Kidney glomerular epithelial cell (primary cell): ENCODE data around the gene OR5B2.
A peak's percentile ranks its signal among the peaks of the same experiment; 100 is the strongest.
"Not testable (repeated sequence)": the region's sequence is repeated elsewhere in the genome, so short reads cannot be mapped to it uniquely, and the experiment has no call there.

Experiments used
- DNase-seq: peaks from one replicate; lab custom pipeline; 2025; lab: John Stamatoyannopoulos, UW

The OR5B2 gene

DNA sequence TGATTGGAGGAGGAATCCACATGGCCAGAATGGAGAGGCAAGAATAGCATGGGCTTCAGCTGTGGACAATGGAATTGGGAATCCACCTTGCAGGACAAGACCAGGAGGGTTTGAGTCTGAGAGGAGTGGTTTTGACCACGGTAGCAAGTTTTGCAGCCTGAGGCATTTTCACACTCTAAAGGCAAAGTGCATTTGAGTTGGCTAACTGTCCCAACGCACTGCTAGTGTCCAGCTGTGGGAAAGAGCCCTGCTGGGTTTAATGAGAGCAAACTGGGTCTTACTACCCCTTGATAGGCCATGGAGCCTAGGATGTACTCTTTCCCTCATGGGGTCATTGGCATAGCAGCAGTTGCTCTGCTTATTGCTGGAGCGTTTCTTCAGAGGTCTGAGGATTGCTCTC, at the start of gene OR5B2:
TSS of gene OR5B2 (minus strand) at position 101 of the 400 bp plus-strand sequence. CDS start 4,860 bp downstream, outside the sequence.
- no peak for DNase-seq

DNA sequence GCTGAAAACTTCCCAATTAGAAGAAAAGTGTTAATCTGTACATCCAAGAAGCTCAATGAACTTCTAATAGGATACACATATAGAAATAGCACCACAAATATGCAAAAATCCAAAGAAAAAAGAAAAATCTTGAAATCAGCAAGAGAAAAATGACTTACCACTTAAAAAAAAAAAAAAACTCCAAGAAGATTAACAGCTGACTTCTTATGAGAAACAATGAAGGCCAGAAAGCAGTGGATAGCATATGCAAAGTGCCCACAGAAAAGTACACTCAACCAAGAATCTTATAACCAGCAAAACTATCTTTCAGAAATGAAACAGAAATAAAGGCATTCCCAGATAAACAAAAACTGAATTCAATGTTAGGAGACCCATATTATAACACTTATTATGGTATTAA, 44.0 kb upstream of the OR5B2 start:
- DNase-seq = no peak

DNA sequence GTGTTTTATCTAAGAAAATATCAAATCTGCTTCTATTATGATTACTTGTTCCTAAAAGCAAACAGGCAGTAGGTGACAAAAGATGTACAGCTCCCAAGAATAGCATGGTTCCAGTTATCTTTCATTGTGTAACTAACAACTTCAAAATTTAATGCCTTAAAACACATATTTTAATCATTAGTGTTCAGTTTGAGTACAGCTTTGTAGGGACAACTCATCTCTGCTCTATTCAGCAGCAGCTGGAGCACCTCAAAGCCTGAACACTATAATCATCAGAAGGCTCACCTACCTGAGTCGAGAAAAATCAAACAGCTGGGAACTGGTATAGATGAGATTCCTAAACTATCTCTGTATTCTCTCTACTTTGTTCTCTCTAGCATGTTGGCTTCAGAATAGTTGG, 38.4 kb upstream of the OR5B2 start:
- no peak for DNase-seq

DNA sequence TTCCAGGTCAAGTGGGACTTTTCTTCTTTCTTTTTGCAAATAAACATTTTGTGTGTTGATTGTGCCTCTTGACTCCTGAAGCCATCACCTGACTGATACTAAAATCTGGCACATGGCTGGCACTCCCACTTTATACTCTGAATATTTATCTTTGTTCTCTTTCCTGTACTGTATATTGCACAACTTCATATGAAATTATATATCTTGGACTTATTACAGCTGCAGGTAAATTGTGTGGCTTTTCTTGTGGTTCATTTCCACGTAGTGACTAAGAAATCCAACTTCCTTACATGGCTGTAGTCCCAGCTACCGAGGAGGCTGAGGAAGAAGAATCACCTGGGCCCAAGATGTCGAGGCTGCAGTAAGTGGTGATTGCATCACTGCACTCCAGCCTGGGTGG, 37.8 kb upstream of the OR5B2 start:
- no peak for DNase-seq

DNA sequence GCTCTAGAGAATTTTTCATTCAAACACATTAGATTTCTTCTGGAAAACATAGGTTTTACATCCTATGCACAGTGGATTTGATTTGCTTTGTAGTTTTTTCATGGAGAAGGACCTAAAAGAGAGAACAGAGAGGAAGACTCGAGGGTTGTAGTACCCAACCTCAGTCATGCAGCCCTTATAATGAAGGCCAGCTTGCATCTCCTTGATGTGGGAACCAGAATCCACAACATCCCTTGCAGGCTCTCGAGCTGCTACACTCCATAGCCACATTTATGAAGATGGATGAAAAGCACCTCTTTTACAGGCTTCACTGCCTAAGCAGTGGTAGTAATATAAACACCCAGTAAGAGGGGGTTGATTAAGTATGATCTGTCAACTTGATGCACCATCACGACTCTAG, 23.7 kb upstream of the OR5B2 start:
- DNase-seq = no peak

DNA sequence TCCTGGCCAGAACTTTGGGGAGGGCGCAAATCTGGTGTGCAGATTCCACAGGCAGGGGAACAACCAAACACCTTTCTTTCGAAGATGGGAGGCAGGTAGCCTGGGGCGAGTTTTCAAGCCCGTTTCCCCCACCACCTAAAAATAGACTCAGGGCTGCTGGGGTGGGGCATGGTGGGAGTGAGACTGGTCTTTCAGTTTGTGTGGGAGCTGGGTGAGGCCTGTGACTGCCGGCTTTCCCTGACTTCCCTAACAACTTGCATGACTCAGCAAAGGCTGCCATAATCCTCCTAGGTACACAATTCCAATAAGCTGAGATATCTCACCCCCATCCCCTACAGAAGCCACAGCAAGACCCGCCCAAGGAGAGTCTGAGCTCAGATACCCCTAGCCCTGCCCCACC, 18.4 kb upstream of the OR5B2 start:
- DNase-seq = no peak

DNA sequence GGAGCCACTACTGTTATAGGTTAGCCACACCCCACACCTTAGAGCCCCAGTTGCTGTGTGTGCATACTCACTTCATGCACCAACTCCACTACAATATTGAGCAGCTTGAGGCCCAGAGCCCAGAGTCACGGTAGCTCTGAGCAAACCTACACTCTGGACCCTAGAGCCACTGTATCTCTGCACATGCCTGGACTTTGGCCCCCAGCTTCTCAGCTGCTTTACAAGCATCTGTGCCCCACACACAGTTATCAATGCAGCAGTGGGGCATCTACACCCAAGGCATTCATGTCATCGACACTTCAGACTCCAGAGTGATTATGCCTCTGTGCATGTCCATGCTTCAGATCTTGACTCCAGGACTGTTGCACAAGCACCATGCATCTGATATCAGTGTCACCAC, 16.4 kb upstream of the OR5B2 start:
- DNase-seq = no peak

DNA sequence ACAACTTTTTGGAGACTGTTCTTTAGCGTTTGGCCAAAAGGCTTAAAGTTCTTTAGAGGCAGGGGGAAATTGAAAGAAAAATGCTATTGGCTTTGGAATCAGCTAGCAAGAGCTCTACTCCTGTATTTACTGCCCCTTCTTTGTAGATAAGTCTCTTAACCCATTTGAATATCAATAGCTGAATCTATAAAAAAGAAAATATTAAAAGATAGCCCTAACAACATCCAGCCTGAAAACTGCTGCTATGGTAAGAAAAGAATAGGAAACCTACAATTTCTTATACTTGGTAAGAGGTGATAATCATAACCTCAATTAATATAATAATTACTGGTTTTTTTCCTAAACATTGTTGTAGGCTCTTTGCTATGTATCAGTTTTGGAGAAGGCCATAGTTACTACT, 14.2 kb upstream of the OR5B2 start, which contains the start of gene OR5B12:
TSS of gene OR5B12 (minus strand) at position 101 of the 400 bp plus-strand sequence. CDS start 2,085 bp downstream, outside the sequence.
- no peak for DNase-seq

DNA sequence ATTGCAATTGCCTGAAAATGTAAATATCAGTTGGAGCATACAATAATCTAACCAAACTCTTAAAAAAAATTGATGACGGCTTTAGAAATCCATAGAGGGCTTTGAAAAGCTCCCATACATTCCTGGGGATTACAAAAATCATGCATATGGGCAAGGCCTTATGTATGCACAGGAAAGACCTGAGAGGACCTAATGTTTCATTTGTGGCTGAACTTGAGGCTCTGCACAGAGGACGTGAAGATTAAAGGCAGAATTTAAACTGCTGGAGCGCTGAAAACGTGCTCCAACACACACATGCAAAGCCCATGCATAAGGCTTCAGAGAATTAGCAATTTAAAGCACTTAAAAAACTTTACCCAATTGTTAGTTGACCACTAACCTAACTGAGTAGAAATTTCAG, 10.6 kb upstream of the OR5B2 start:
- no peak for DNase-seq

DNA sequence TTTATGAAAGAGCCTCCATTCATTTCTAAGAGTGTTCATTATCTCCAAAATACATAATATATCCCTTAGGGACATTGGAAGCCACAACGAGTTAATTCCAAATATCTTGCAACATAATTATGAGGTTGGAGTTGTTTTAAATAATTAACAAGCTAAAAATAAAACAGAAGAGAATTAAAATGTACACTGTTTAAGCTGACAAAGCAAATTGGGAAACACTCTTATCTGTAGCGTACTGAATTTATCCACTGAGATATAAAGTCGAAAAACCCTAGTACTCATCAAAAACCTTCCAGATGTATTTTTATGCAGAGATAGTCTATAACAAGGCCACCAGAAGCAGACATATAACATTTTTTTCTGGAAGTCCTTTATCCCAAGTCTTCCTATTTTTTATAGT, 6.3 kb upstream of the OR5B2 start:
- no peak for DNase-seq

DNA sequence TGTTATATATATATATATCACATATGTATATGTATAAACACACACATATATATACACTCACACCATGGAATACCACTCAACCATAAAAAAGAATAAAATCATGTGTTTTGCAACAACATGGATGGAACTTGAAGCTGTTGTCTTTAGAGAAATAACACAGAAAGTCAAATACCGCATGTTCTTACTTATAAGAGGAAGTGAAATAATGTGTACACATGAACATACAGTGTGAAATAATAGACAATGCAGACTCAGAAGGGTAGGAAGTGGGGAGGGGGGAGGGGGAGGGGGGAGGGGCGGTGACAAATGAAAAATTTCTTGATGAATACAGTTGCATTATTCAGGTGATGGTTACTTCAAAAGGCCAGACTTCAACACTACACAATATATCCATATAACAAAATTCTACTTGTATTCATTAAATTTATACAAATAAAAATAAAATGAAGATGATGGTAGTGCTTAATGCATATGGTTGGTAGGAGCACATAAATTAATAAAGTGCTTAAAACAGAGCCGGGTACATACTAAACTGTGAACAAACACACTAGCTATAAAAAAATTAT, 5.8 kb upstream of the OR5B2 start:
- no peak for DNase-seq

DNA sequence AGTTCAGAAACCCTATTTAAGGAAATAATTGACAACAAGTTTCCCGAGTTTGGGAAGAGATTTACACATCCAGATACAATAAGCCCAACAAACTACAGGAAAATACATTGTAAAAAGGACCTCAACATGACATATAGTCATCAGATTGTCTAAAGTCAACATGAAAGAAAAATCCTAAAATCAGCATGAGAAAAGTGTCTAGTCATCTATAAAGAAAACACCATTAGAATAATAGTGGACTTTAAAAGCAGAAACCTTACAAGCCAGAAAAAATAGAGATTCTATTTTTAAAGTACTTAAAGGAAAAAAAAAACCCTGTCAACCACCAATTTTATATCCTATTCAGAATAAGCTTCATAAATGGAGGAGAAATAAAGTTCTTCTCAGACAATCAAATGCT, 1.4 kb upstream of the OR5B2 start:
- no peak for DNase-seq

DNA sequence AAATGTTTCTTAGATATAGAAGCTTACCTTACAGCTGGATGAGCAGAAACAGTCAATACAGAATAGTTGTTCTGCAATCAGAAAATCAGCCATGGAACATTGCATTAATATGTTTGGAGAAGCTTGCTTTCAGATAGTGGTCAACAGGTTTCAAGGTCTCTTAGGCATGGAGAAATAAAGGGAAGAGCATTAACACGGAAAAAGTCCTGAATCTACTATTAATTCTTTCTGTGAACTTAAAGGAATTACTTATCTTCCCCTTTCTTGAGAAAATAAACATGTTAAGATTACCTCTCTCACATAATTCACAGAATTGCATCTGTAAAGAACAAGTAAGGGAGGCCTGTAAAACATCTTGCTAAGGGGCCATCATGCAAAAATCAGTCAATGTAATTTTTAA, 21.1 kb downstream of the OR5B2 start, which contains the start of gene OR5B3:
TSS of gene OR5B3 (minus strand) at position 101 of the 400 bp plus-strand sequence. CDS start 3,465 bp downstream, outside the sequence.
- no peak for DNase-seq

DNA sequence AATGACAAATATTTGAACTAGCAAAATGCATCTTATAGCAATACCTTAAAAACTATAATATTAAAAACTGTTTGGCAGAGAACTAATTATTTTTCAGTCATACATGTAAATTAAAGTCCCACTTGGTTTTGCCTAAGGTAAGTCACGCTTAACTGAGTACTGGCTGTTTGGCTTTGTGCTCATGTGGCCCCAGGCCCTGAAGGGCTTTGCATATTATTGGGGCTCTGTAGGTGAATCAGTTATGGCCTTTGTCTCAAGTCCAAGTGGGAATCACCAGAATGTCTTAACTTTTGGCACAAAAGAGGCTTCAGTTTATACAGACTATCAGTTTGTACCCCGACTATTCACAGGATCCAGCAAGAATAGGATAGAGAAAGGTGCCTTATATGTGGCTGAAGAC, 28.3 kb downstream of the OR5B2 start:
- DNase-seq = not testable (repeated sequence)

DNA sequence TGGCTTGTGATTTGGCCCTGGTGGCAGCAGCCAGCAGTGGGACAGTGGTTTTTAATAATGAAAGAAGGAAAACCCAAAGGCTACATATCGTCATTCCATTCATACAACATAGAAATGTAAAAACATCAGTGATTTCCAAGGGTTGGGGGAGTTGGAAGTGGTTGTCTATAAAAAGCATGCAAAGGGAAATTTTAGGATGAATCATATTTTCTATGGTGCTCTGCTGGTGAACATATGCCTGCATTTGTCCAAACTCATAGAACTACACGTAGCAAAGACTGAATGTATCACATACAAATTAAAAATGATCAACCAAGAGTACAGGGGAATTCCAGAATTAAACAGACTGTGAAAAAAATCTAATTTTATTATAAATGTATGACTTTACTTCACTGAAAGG, 32.3 kb downstream of the OR5B2 start:
- DNase-seq = no peak

DNA sequence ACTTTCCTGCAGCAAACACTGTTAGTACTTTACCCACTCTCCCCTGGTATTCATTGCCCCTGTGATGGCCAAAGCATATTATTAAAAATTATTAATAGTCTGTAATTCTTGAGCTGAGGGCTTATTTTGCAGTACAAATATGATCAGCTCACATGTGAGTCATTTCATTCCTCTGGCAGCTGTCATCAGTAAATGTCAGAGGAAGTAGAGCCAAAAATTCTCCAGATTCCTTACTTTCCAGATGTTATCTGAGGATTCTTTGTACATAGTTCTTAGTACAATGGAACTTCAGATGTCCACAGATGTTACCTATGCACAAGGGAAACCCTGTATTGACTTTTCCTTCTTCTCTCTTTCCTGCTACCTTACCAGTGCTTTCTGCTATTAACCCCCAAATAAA, 33.7 kb downstream of the OR5B2 start:
- peak; percentile 36 for DNase-seq

DNA sequence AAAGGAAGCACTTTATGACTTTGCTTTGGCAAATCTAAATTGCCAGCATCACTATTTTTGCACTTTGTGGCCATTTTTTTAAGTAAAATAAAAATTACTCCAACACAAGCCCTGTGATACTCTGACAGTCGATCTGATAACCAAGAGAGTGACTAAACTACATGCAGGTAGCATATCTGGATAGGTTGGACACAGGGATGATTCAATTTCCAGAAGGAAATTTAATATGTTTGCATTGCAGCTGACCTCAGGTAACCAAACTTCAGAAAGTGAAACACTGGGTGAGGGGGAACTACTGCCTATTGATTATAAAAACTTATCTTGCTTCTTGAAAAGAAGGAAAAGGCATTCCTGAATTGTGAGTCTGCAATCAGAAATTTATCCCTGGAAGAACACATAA, 35.2 kb downstream of the OR5B2 start:
- DNase-seq = no peak

DNA sequence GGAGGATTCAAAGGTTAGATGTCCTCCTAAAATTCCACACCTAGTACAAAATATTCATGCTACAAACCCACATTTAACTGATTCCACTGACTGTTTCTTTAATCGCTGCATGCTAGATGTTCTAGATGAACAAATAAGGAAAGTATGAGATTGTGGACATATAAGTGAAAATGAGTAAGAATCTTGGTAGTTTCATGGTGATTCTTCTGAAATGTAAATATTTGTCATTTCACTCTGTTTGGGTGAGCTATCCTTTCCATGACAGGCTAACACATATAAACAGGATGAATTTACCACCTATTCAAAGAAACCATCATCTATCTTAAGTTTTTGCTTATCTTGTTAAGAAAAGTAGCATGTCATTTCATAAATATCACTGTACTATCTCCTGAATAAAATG, 36.0 kb downstream of the OR5B2 start:
- DNase-seq = no peak

DNA sequence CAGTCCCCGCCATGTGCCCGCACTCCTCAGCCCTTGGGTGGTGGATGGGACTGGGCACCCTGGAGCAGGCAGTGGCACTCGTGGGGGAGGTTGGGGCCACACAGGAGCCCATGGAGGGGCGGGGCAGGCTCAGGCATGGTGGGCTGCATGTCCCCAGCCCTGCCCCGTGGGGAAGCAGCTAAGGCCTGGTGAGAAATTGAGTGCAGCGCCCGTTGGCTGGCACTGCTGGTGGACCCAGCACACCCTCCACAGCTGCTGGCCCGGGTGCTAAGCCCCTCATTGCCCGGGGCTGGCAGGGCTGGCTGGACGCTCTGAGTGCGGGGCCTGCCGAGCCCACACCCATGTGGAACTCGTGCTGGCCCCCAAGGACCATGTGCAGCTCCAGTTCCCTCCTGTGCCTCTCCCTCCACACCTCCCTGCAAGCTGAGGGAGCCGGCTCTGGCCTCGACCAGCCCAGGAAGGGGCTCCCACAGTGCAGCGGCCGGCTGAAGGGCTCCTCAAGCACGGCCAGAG, 37.3 kb downstream of the OR5B2 start:
- no peak for DNase-seq
